HepG2 (cell line): ENCODE measurements around the gene GPR42. TPM values are rescaled to one million over a fixed set of nuclear protein-coding genes. Genes with fewer than 3 reads are reported as not detected.

ENCODE experiments used
- IKZF4 ChIP-seq: sonication (generic); formaldehyde crosslinking; IDR thresholded peaks from 2 replicates; pipeline ENCODE4 v1.5.1; 2020; ENCODE audit warnings: borderline replicate concordance, mild to moderate bottlenecking, low read depth, missing genetic modification reagents; ENCODE audit errors: not compliant biosample characterization
- KAT7 ChIP-seq: IDR thresholded peaks from 2 replicates; pipeline ENCODE4 v1.6.1; 2018; ENCODE audit warnings: borderline replicate concordance, missing compliant biosample characterization
- KMT2B ChIP-seq: IDR thresholded peaks from 2 replicates; pipeline ENCODE4 v1.6.1; 2016; ENCODE audit warnings: missing genetic modification reagents, missing compliant biosample characterization
- MBD4 ChIP-seq: IDR thresholded peaks from 2 replicates; pipeline ENCODE4 v1.6.1; 2012; ENCODE audit warnings: low read length, inconsistent platforms, borderline replicate concordance
- MTA1 ChIP-seq: sonication (generic); formaldehyde crosslinking; IDR thresholded peaks from 2 replicates; pipeline ENCODE4 v1.4.0; 2020; ENCODE audit warnings: missing genetic modification reagents, mild to moderate bottlenecking, borderline replicate concordance
- MXD4 ChIP-seq: IDR thresholded peaks from 2 replicates; pipeline ENCODE4 v1.6.1; 2016; ENCODE audit warnings: mild to moderate bottlenecking, missing biosample characterization, missing genetic modification reagents
- SIN3B ChIP-seq: fragments of 150-350 bp; IDR thresholded peaks from 2 replicates; pipeline ENCODE4 v1.6.1; 2014; ENCODE audit warnings: low read length
- SMARCE1 ChIP-seq: fragments of 450-650 bp; IDR thresholded peaks from 2 replicates; pipeline ENCODE4 v1.6.1; 2017; ENCODE audit warnings: borderline replicate concordance
- SP140L ChIP-seq: sonication (generic); formaldehyde crosslinking; IDR thresholded peaks from 2 replicates; pipeline ENCODE4 v1.4.0; 2020; ENCODE audit warnings: missing genetic modification reagents, borderline replicate concordance
- TOE1 ChIP-seq: sonication (generic); formaldehyde crosslinking; IDR thresholded peaks from 2 replicates; pipeline ENCODE4 v1.4.0; 2020; ENCODE audit warnings: mild to moderate bottlenecking, missing genetic modification reagents
- TOPORS ChIP-seq: sonication (generic); formaldehyde crosslinking; IDR thresholded peaks from 2 replicates; pipeline ENCODE4 v1.8.0; 2023; ENCODE audit warnings: mild to moderate bottlenecking, missing genetic modification reagents
- TRIM24 ChIP-seq: sonication (generic); formaldehyde crosslinking; IDR thresholded peaks from 2 replicates; pipeline ENCODE4 v1.8.0; 2022; ENCODE audit warnings: mild to moderate bottlenecking, missing genetic modification reagents
- ZFP82 ChIP-seq: sonication (generic); formaldehyde crosslinking; IDR thresholded peaks from 2 replicates; pipeline ENCODE4 v1.5.1; 2020; ENCODE audit warnings: mild to moderate bottlenecking, missing genetic modification reagents, borderline replicate concordance
- ZNF10 ChIP-seq: sonication (generic); formaldehyde crosslinking; IDR thresholded peaks from 2 replicates; pipeline ENCODE4 v1.4.0; 2020; ENCODE audit warnings: mild to moderate bottlenecking, low read depth, missing genetic modification reagents, borderline replicate concordance
- ZNF143 ChIP-seq: sonication (generic); formaldehyde crosslinking; IDR thresholded peaks from 2 replicates; pipeline ENCODE4 v1.4.0; 2020; ENCODE audit warnings: missing genetic modification reagents
- ZNF17 ChIP-seq: sonication (generic); formaldehyde crosslinking; IDR thresholded peaks from 2 replicates; pipeline ENCODE4 v1.5.0; 2020; ENCODE audit warnings: mild to moderate bottlenecking, missing genetic modification reagents
- ZNF232 ChIP-seq: sonication (generic); formaldehyde crosslinking; IDR thresholded peaks from 2 replicates; pipeline ENCODE4 v1.4.0; 2020; ENCODE audit warnings: missing genetic modification reagents, borderline replicate concordance
- ZNF383 ChIP-seq: sonication (generic); formaldehyde crosslinking; IDR thresholded peaks from 2 replicates; pipeline ENCODE4 v1.4.0; 2020; ENCODE audit warnings: missing genetic modification reagents, mild to moderate bottlenecking, borderline replicate concordance
- ZNF572 ChIP-seq: sonication (generic); formaldehyde crosslinking; IDR thresholded peaks from 2 replicates; pipeline ENCODE4 v1.5.1; 2020; ENCODE audit warnings: mild to moderate bottlenecking, missing genetic modification reagents
- ZNF746 ChIP-seq: sonication (generic); formaldehyde crosslinking; IDR thresholded peaks from 2 replicates; pipeline ENCODE4 v1.8.0; 2022; ENCODE audit warnings: mild to moderate bottlenecking, missing genetic modification reagents
- ZNF782 ChIP-seq: sonication (generic); formaldehyde crosslinking; IDR thresholded peaks from 2 replicates; pipeline ENCODE4 v1.4.0; 2020; ENCODE audit warnings: missing genetic modification reagents, mild to moderate bottlenecking, borderline replicate concordance
- polyA plus RNA-seq, 8 experiments: library from polyadenylated mRNA; depleted of rRNA in 3 of 8; stranded (reverse) in 7 of 8; unstranded in 1 of 8; fragments of >200 nt; fragmentation: Illumina TruSeq in 4 of 8; extraction: Trizol in 4 of 8; gene quantifications; 2 replicates each; pipeline versions ENCODE4 v1.2.1 to v1.2.3, GENCODE V29; 2011 to 2016; ENCODE audit warnings: low read depth in 4 of 8, missing spikeins in 1 of 8, mixed read lengths in 1 of 8; ENCODE audit not compliant: insufficient read depth in 1 of 8
- total RNA-seq, 5 experiments: library from RNA; depleted of rRNA; stranded (reverse); fragments of >200 nt; fragmentation: Illumina TruSeq; extraction: Trizol; gene quantifications; 2 replicates each; pipeline ENCODE4 v1.2.3, GENCODE V29; 2016; ENCODE audit warnings: low read depth in 1 of 5
- TF ChIP-seq, protein P1 (sequence below): sonication (generic); formaldehyde crosslinking; IDR thresholded peaks from 2 replicates; pipeline ENCODE4 v1.5.0; 2020; ENCODE audit warnings: missing genetic modification reagents
- TF ChIP-seq, protein P2 (sequence below): sonication (generic); formaldehyde crosslinking; IDR thresholded peaks from 2 replicates; pipeline ENCODE4 v1.4.0; 2020; ENCODE audit warnings: missing genetic modification reagents, low read depth, mild to moderate bottlenecking, borderline replicate concordance
- TF ChIP-seq, protein P3 (sequence below): sonication (generic); formaldehyde crosslinking; IDR thresholded peaks from 2 replicates; pipeline ENCODE4 v1.4.0; 2020; ENCODE audit warnings: missing genetic modification reagents, borderline replicate concordance
- TF ChIP-seq, protein P4 (sequence below): sonication (generic); formaldehyde crosslinking; IDR thresholded peaks from 2 replicates; pipeline ENCODE4 v1.8.0; 2022; ENCODE audit warnings: mild to moderate bottlenecking, missing genetic modification reagents; ENCODE audit not compliant: insufficient replicate concordance

The GPR42 gene
- total and polyA plus RNA-seq, 2 of the 13 experiments (the other 11 are each of a cell fraction or from before 2014, with no cell fraction given) = not detected

DNA sequence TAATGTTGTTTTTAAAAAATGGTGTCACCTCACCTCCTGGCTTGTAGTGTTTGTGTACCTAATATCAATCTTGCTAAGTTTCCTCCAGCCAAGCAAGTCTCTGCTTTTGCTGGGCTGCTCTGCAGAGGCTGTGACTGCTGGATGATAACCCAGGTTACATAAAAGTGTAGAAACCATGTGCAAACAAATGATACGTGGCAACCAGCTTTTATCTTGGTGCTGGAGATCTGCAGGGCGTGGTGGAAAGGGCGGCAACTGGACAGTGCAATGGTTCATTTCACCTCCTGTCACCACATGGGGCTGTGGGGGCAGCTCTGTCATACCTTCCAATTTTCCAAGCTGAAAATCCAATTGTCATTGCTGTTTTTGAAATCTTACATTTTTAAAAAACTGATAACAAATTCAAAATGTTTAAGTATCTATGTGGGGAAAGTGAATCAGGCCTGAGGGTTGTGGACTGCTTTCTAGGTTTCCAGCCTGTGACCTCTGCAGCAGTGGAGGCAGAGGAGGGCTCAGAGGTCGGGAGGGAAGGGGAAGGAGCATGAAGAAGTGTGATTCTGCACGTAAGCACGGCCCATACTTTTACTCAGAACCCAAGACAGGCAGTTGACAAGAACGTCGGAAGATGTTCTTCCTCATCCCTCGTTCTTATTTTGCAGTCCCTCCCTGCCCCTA is 9.7 kb downstream of the GPR42 start (continued):
- TF ChIP-seq ZNF782 (CRISPR knock-in tag) = no peak
- TF ChIP-seq SMARCE1 = no peak
- peak; percentile 34; the same call in 1 of the 2 replicates for TF ChIP-seq KMT2B
- TF ChIP-seq, protein P1, sequence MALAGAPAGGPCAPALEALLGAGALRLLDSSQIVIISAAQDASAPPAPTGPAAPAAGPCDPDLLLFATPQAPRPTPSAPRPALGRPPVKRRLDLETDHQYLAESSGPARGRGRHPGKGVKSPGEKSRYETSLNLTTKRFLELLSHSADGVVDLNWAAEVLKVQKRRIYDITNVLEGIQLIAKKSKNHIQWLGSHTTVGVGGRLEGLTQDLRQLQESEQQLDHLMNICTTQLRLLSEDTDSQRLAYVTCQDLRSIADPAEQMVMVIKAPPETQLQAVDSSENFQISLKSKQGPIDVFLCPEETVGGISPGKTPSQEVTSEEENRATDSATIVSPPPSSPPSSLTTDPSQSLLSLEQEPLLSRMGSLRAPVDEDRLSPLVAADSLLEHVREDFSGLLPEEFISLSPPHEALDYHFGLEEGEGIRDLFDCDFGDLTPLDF (CRISPR knock-in tag) = peak; percentile 56; the same call in 1 of the 2 replicates
- no peak for TF ChIP-seq TOPORS (CRISPR knock-in tag)
- TF ChIP-seq ZNF232 (CRISPR knock-in tag) = 0 out of 2 replicates have a peak, but pooled peaks have one; percentile 49
- TF ChIP-seq ZNF572 (CRISPR knock-in tag) = no peak
- TF ChIP-seq TOE1 (CRISPR knock-in tag) = no peak
- TF ChIP-seq ZNF143 = no peak
- TF ChIP-seq MBD4 = no peak
- no peak for TF ChIP-seq KAT7 (CRISPR knock-in tag)
- TF ChIP-seq, protein P2, sequence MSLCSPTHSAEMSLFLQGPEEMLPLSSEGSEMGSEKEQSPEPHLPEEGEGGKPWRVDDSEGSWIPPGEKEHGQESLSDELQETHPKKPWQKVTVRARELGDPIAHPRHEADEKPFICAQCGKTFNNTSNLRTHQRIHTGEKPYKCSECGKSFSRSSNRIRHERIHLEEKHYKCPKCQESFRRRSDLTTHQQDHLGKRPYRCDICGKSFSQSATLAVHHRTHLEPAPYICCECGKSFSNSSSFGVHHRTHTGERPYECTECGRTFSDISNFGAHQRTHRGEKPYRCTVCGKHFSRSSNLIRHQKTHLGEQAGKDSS (CRISPR knock-in tag) = 0 out of 2 replicates have a peak, but pooled peaks have one; percentile 25
- peak; percentile 53; the same call in 1 of the 2 replicates for TF ChIP-seq MXD4 (CRISPR knock-in tag)
- TF ChIP-seq ZNF383 (CRISPR knock-in tag) = no peak
- peak; percentile 81; the same call in 1 of the 2 replicates for TF ChIP-seq ZNF746
- peak; percentile 50; the same call in 1 of the 2 replicates for TF ChIP-seq MTA1 (CRISPR knock-in tag)
- TF ChIP-seq, protein P3, sequence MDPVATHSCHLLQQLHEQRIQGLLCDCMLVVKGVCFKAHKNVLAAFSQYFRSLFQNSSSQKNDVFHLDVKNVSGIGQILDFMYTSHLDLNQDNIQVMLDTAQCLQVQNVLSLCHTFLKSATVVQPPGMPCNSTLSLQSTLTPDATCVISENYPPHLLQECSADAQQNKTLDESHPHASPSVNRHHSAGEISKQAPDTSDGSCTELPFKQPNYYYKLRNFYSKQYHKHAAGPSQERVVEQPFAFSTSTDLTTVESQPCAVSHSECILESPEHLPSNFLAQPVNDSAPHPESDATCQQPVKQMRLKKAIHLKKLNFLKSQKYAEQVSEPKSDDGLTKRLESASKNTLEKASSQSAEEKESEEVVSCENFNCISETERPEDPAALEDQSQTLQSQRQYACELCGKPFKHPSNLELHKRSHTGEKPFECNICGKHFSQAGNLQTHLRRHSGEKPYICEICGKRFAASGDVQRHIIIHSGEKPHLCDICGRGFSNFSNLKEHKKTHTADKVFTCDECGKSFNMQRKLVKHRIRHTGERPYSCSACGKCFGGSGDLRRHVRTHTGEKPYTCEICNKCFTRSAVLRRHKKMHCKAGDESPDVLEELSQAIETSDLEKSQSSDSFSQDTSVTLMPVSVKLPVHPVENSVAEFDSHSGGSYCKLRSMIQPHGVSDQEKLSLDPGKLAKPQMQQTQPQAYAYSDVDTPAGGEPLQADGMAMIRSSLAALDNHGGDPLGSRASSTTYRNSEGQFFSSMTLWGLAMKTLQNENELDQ = no peak
- no peak for TF ChIP-seq TRIM24 (CRISPR knock-in tag)
- no peak for TF ChIP-seq SP140L (CRISPR knock-in tag)
- TF ChIP-seq, protein P4, sequence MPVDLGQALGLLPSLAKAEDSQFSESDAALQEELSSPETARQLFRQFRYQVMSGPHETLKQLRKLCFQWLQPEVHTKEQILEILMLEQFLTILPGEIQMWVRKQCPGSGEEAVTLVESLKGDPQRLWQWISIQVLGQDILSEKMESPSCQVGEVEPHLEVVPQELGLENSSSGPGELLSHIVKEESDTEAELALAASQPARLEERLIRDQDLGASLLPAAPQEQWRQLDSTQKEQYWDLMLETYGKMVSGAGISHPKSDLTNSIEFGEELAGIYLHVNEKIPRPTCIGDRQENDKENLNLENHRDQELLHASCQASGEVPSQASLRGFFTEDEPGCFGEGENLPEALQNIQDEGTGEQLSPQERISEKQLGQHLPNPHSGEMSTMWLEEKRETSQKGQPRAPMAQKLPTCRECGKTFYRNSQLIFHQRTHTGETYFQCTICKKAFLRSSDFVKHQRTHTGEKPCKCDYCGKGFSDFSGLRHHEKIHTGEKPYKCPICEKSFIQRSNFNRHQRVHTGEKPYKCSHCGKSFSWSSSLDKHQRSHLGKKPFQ (CRISPR knock-in tag) = peak; percentile 84
- TF ChIP-seq SIN3B = no peak
- no peak for TF ChIP-seq ZFP82
- TF ChIP-seq ZNF10 = no peak
- no peak for TF ChIP-seq ZNF17 (CRISPR knock-in tag)
- no peak for TF ChIP-seq IKZF4 (CRISPR knock-in tag)
